IMR-90 (cell line): ENCODE data around the gene PCDH1. TPM values are rescaled to one million over a fixed set of nuclear protein-coding genes. Genes with fewer than 3 reads are reported as not detected.

Experiments used
- ATAC-seq: fragments of 200-7000 bp; cut with Tn5 transposase; 2 replicates; pipeline ENCODE4 v1.9.1; 2020; ENCODE audit warnings: low read depth, mild to moderate bottlenecking, moderate library complexity
- BruUV-seq: library from RNA; stranded (reverse); fragments of 400-500 nt; replicated peaks from 2 replicates; lab custom pipeline; 2021; lab: Mats Ljungman, UMichigan
- CTCF ChIA-PET: fragments of 300-600 bp; formaldehyde crosslinking; extraction: SDS; loops from one replicate; lab custom pipeline; 2021; ENCODE audit warnings: antibody characterized with exemption; lab: Yijun Ruan, JAX
- POLR2A ChIA-PET: fragments of 300-600 bp; sonication (Branson Sonifier 250); formaldehyde crosslinking; loops from one replicate; lab custom pipeline; 2022; ENCODE audit warnings: antibody characterized with exemption; ENCODE audit not compliant: unreplicated experiment; lab: Charles Lee
- DNase-seq: peaks from one replicate; pipeline ENCODE4 v3.0.0; 2013
- H2AFZ ChIP-seq: replicated peaks from 2 replicates; pipeline ENCODE3; 2013; ENCODE audit warnings: low read length, mild to moderate bottlenecking; ENCODE audit not compliant: poor library complexity
- H2AK5ac ChIP-seq: 2 replicates; pipeline ENCODE4 v1.6.1; 2013; ENCODE audit warnings: low read depth, low read length, inconsistent platforms
- H2AK9ac ChIP-seq: replicated peaks from 2 replicates; pipeline ENCODE3; 2013; ENCODE audit warnings: mild to moderate bottlenecking, low read depth, low read length, moderate library complexity; ENCODE audit not compliant: poor library complexity
- H2BK120ac ChIP-seq: 2 replicates; pipeline ENCODE4 v1.6.1; 2013; ENCODE audit warnings: low read depth, low read length, inconsistent platforms
- H2BK15ac ChIP-seq: 3 replicates; pipeline ENCODE4 v1.6.1; 2013; ENCODE audit warnings: low read depth, low read length, inconsistent platforms
- H2BK20ac ChIP-seq: 2 replicates; pipeline ENCODE4 v1.6.1; 2013; ENCODE audit warnings: low read depth, mild to moderate bottlenecking, inconsistent platforms, low read length, moderate library complexity
- H2BK5ac ChIP-seq: 2 replicates; pipeline ENCODE4 v1.6.1; 2013; ENCODE audit warnings: mild to moderate bottlenecking, low read depth, low read length, inconsistent platforms; ENCODE audit not compliant: poor library complexity, severe bottlenecking
- H3K14ac ChIP-seq: replicated peaks from 2 replicates; pipeline ENCODE4 v1.6.1; 2013; ENCODE audit warnings: low read depth, low read length, inconsistent platforms
- H3K18ac ChIP-seq: 2 replicates; pipeline ENCODE4 v1.6.1; 2013; ENCODE audit warnings: low read depth, low read length, control low read depth
- H3K23ac ChIP-seq: 2 replicates; pipeline ENCODE4 v1.6.1; 2013; ENCODE audit warnings: low read depth, low read length, inconsistent platforms
- H3K27ac ChIP-seq: 2 replicates; pipeline ENCODE4 v1.5.1; 2013; ENCODE audit warnings: mild to moderate bottlenecking, control low read depth, low read length; ENCODE audit not compliant: insufficient read depth
- H3K27me3 ChIP-seq: 2 replicates; pipeline ENCODE4 v1.6.1; 2013; ENCODE audit warnings: low read length; ENCODE audit not compliant: control insufficient read depth, insufficient read depth
- H3K36me3 ChIP-seq: 2 replicates; pipeline ENCODE4 v1.6.1; 2013; ENCODE audit warnings: low read length, mixed read lengths; ENCODE audit not compliant: control insufficient read depth, insufficient read depth
- H3K4ac ChIP-seq: 2 replicates; pipeline ENCODE4 v1.6.1; 2013; ENCODE audit warnings: low read depth, low read length, inconsistent platforms
- H3K4me1 ChIP-seq: 2 replicates; pipeline ENCODE4 v1.6.1; 2013; ENCODE audit warnings: low read length, mixed read lengths; ENCODE audit not compliant: control insufficient read depth, insufficient read depth
- H3K4me2 ChIP-seq: 2 replicates; pipeline ENCODE4 v1.6.1; 2013; ENCODE audit warnings: low read depth, mild to moderate bottlenecking, control low read depth, low read length, moderate library complexity
- H3K4me3 ChIP-seq: 2 replicates; pipeline ENCODE4 v1.5.1; 2013; ENCODE audit warnings: low read depth, mild to moderate bottlenecking, control low read depth, low read length, moderate library complexity; ENCODE audit not compliant: insufficient read depth
- H3K56ac ChIP-seq: 2 replicates; pipeline ENCODE4 v1.6.1; 2013; ENCODE audit warnings: low read length, inconsistent platforms; ENCODE audit not compliant: insufficient read depth; ENCODE audit errors: extremely low read depth
- H3K79me1 ChIP-seq, 2 experiments: 2 replicates each; pipeline ENCODE4 v1.6.1; 2013; ENCODE audit warnings: low read length in 2 of 2, inconsistent platforms in 1 of 2, low read depth in 1 of 2
- H3K9ac ChIP-seq: 2 replicates; pipeline ENCODE4 v1.6.1; 2013; ENCODE audit warnings: low read depth, low read length, control low read depth
- H3K9me1 ChIP-seq: 2 replicates; pipeline ENCODE4 v1.6.1; 2013; ENCODE audit warnings: low read length, inconsistent platforms; ENCODE audit not compliant: insufficient read depth
- H3K9me3 ChIP-seq: 2 replicates; pipeline ENCODE4 v1.6.1; 2013; ENCODE audit warnings: low read length; ENCODE audit not compliant: control insufficient read depth, insufficient read depth
- H4K20me1 ChIP-seq: 2 replicates; pipeline ENCODE4 v1.6.1; 2013; ENCODE audit warnings: low read length, inconsistent platforms; ENCODE audit not compliant: insufficient read depth
- H4K5ac ChIP-seq: 2 replicates; pipeline ENCODE4 v1.6.1; 2013; ENCODE audit warnings: mild to moderate bottlenecking, low read depth, low read length, control low read depth
- H4K8ac ChIP-seq, 2 experiments: 2 replicates each; pipeline ENCODE4 v1.6.1; 2013; ENCODE audit warnings: low read depth in 2 of 2, low read length in 2 of 2, control low read depth in 1 of 2, inconsistent platforms in 1 of 2
- H4K91ac ChIP-seq: 2 replicates; pipeline ENCODE4 v1.6.1; 2013; ENCODE audit warnings: low read depth, low read length, inconsistent platforms; ENCODE audit not compliant: insufficient read depth
- CEBPB ChIP-seq: IDR thresholded peaks from 2 replicates; pipeline ENCODE4 v1.6.1; 2012; ENCODE audit warnings: low read depth, low read length, improper control_type of control experiment
- CHD1 ChIP-seq: IDR thresholded peaks from 2 replicates; pipeline ENCODE4 v1.6.1; 2012; ENCODE audit warnings: low read depth, low read length, improper control_type of control experiment
- FOS ChIP-seq: fragments of 150-350 bp; IDR thresholded peaks from 2 replicates; pipeline ENCODE4 v1.6.1; 2016; ENCODE audit warnings: low read depth, low read length
- MAFK ChIP-seq: IDR thresholded peaks from 2 replicates; pipeline ENCODE4 v1.6.1; 2012; ENCODE audit warnings: low read depth, low read length, improper control_type of control experiment
- NFE2L2 ChIP-seq: fragments of 150-350 bp; IDR thresholded peaks from 2 replicates; pipeline ENCODE4 v1.6.1; 2016; ENCODE audit warnings: low read depth, mild to moderate bottlenecking, low read length
- POLR2A ChIP-seq: IDR thresholded peaks from 2 replicates; pipeline ENCODE4 v1.6.1; 2012; ENCODE audit warnings: mild to moderate bottlenecking, low read depth, low read length
- RCOR1 ChIP-seq: IDR thresholded peaks from 2 replicates; pipeline ENCODE4 v1.6.1; 2012; ENCODE audit warnings: mild to moderate bottlenecking, low read length, improper control_type of control experiment; ENCODE audit not compliant: insufficient replicate concordance
- SMC3 ChIP-seq: fragments of 150-350 bp; IDR thresholded peaks from 2 replicates; pipeline ENCODE4 v1.6.1; 2016; ENCODE audit warnings: low read depth, mild to moderate bottlenecking, antibody characterized with exemption, low read length, moderate library complexity
- WGBS, 2 experiments: methylation state at CpG; one replicate each; pipeline versions ENCODE4 v1.1.5 to v1.1.7; 2013; ENCODE audit warnings: missing lambda C conversion rate in 2 of 2; ENCODE audit not compliant: insufficient read length in 1 of 2; ENCODE audit errors: extremely low coverage in 2 of 2; 5-methylcytosine and 5-hydroxymethylcytosine counted together
- dilution Hi-C: fragments of 300-500 bp; cut with HindIII; formaldehyde crosslinking; loops from one replicate; pipeline ENCODE4 v1.14.3; 2018; ENCODE audit warnings: low sequenced_read_pairs; ENCODE audit not compliant: unreplicated experiment
- in situ Hi-C: fragments of 300-500 bp; cut with MboI; formaldehyde crosslinking; loops from 3 replicates; pipeline ENCODE4 v1.14.3; 2019; ENCODE audit warnings: low sequenced_read_pairs, inconsistent platforms, mixed read lengths
- intact Hi-C: fragments of 100-400 bp; cut with micrococcal nuclease; formaldehyde crosslinking; loops from 2 replicates; pipeline ENCODE4 v1.10.0; 2022
- polyA plus RNA-seq, 3 experiments: library from polyadenylated mRNA; depleted of rRNA; stranded (reverse); fragments of >200 nt; gene quantifications; 2 replicates each; pipeline ENCODE4 v1.2.3, GENCODE V29; 2012; ENCODE audit warnings: low replicate concordance in 1 of 3
- total RNA-seq: library from RNA; depleted of rRNA; stranded (reverse); fragments of >200 nt; gene quantifications from 2 replicates; pipeline ENCODE4 v1.2.3, GENCODE V29; 2012
- TF ChIP-seq, protein P1 (sequence below): fragments of 150-350 bp; IDR thresholded peaks from 2 replicates; pipeline ENCODE4 v1.6.1; 2017; ENCODE audit warnings: mild to moderate bottlenecking, antibody characterized with exemption, low read length, low read depth
- TF ChIP-seq, protein P2 (sequence below): fragments of 150-350 bp; IDR thresholded peaks from 2 replicates; pipeline ENCODE4 v1.6.1; 2016; ENCODE audit warnings: low read depth, mild to moderate bottlenecking, low read length, moderate library complexity, borderline replicate concordance
- TF ChIP-seq, protein P3 (sequence below): conservative IDR thresholded peaks from 2 replicates; pipeline ENCODE4 v1.5.1; 2012; ENCODE audit warnings: mild to moderate bottlenecking, low read depth, low read length, improper control_type of control experiment

PCDH1 gene
- total and polyA plus RNA-seq, 2 of the 4 experiments (the other 2 are of a cell fraction), result 0.74 to 0.90 TPM

DNA sequence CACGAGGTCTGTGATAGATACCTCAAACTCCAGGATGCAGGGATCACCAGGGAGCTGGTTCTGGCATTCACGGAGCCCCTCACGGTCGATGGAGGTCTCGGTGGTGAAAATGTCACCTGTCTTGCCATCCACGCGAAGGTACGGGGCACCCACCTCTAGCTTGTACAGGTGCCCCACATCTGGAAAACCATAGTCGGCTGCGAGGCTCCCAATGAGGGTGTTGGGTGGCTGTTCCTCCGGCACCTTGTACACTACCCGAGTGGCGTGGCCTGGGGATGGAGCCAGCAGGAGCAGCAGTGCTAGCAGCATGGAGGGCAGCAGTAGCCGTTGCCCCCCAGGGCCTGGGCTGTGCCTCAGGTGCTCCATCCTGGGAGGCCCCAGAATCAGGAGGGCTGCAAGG, 9.2 kb downstream of the PCDH1 start:
- H3K9me3 ChIP-seq, result no peaks in the 10 kb centered on the region
- peaks cover 55% of the 10 kb centered on the region for H3K27me3 ChIP-seq

More for the DNA sequence above, 9.2 kb downstream of the PCDH1 start:
- Histone ChIP-seq H3K4me2 (no peak overlapping the region), H3K9me1 (peaks cover 7% of the 10 kb centered on the region; the same call in 1 of the 2 replicates), H3K18ac (no peak overlapping the region), H4K20me1 (no peaks in the 10 kb centered on the region), H3K27ac (no peak overlapping the region), H4K91ac (no peak overlapping the region), H2AFZ (no peak overlapping the region), H2BK5ac (no peak overlapping the region), H4K5ac (no peak overlapping the region), H2BK20ac (no peak overlapping the region), H3K9ac (no peak overlapping the region), H2AK5ac (no peak overlapping the region), H3K4ac (no peak overlapping the region), H2AK9ac (no peak overlapping the region), H3K36me3 (no peaks in the 10 kb centered on the region), H3K56ac (no peak overlapping the region), H3K4me3 (no peak overlapping the region), H3K23ac (no peak overlapping the region), H3K79me1 (no peaks in the 10 kb centered on the region), H3K14ac (no peak overlapping the region), H3K4me1 (no peaks in the 10 kb centered on the region), H2BK15ac (no peak overlapping the region), H2BK120ac (no peak overlapping the region), H4K8ac (no peak overlapping the region)
- no peak for DNase-seq
- intact Hi-C loops, result no loop called here
- dilution Hi-C loops, result no loop called here
- ATAC-seq, result no peak
- WGBS, 2 experiments, result 88% methylated on average over 11 of the region's 14 CpGs; no CpG with 5 or more reads in 1 of the 2 experiments
- ChIA-PET POLR2A (no interaction called here), CTCF (no interaction called here)
- in situ Hi-C loops, result no loop called here
- BruUV-seq, result no TSS peak
- TF ChIP-seq, protein P1, sequence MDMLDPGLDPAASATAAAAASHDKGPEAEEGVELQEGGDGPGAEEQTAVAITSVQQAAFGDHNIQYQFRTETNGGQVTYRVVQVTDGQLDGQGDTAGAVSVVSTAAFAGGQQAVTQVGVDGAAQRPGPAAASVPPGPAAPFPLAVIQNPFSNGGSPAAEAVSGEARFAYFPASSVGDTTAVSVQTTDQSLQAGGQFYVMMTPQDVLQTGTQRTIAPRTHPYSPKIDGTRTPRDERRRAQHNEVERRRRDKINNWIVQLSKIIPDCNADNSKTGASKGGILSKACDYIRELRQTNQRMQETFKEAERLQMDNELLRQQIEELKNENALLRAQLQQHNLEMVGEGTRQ, result no peak
- TF ChIP-seq CHD1, result no peak
- TF ChIP-seq, protein P2, sequence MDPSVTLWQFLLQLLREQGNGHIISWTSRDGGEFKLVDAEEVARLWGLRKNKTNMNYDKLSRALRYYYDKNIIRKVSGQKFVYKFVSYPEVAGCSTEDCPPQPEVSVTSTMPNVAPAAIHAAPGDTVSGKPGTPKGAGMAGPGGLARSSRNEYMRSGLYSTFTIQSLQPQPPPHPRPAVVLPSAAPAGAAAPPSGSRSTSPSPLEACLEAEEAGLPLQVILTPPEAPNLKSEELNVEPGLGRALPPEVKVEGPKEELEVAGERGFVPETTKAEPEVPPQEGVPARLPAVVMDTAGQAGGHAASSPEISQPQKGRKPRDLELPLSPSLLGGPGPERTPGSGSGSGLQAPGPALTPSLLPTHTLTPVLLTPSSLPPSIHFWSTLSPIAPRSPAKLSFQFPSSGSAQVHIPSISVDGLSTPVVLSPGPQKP, result no peak
- no peak for TF ChIP-seq POLR2A
- no peak for TF ChIP-seq MAFK
- TF ChIP-seq NFE2L2, result no peak
- no peak for TF ChIP-seq RCOR1
- TF ChIP-seq SMC3, result no peak
- no peak for TF ChIP-seq FOS
- TF ChIP-seq, protein P3, sequence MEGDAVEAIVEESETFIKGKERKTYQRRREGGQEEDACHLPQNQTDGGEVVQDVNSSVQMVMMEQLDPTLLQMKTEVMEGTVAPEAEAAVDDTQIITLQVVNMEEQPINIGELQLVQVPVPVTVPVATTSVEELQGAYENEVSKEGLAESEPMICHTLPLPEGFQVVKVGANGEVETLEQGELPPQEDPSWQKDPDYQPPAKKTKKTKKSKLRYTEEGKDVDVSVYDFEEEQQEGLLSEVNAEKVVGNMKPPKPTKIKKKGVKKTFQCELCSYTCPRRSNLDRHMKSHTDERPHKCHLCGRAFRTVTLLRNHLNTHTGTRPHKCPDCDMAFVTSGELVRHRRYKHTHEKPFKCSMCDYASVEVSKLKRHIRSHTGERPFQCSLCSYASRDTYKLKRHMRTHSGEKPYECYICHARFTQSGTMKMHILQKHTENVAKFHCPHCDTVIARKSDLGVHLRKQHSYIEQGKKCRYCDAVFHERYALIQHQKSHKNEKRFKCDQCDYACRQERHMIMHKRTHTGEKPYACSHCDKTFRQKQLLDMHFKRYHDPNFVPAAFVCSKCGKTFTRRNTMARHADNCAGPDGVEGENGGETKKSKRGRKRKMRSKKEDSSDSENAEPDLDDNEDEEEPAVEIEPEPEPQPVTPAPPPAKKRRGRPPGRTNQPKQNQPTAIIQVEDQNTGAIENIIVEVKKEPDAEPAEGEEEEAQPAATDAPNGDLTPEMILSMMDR, result no peak
- no peak for TF ChIP-seq CEBPB
